Myocyte (in vitro differentiated cells): ENCODE data around the gene EGFR. TPM values are rescaled to one million over a fixed set of nuclear protein-coding genes. Genes with fewer than 3 reads are reported as not detected.

Experiments used
- DNase-seq: peaks from one replicate; pipeline ENCODE4 v3.0.0-alpha.2; 2012; ENCODE audit warnings: low read depth
- total RNA-seq: library from RNA; depleted of rRNA; stranded (reverse); fragments of >200 nt; gene quantifications from 2 replicates; pipeline ENCODE4 v1.2.3, GENCODE V29; 2014

EGFR gene
- total RNA-seq, 1 donor from 2014 or later, result 22.5 TPM

GRCh38 chr7:55060636-55061022, 41.8 kb downstream of the EGFR start:
- no peak for DNase-seq

GRCh38 chr7:55061726-55062499, 43.1 kb downstream of the EGFR start:
- DNase-seq, result no peak

GRCh38 chr7:55063061-55063460, 44.2 kb downstream of the EGFR start:
- no peak for DNase-seq

GRCh38 chr7:55063633-55064032, 44.8 kb downstream of the EGFR start:
- peak; percentile 79 for DNase-seq

GRCh38 chr7:55065079-55065478, 46.3 kb downstream of the EGFR start:
- DNase-seq, result peak; percentile 92

- peak; percentile 90 for DNase-seq
These were observed 46.9 kb downstream of the EGFR start for GRCh38 chr7:55065511-55066229.

GRCh38 chr7:55066524-55066923, 47.7 kb downstream of the EGFR start:
- DNase-seq, result peak; percentile 70

- DNase-seq, result no peak
These were observed 48.1 kb downstream of the EGFR start for GRCh38 chr7:55066938-55067337.

GRCh38 chr7:55067748-55068147, 48.9 kb downstream of the EGFR start:
- no peak for DNase-seq

GRCh38 chr7:55069271-55069792, 50.5 kb downstream of the EGFR start:
- peak; percentile 48 for DNase-seq

- no peak for DNase-seq
These were observed 51.5 kb downstream of the EGFR start for GRCh38 chr7:55070271-55070743.

- no peak for DNase-seq
These were observed 52.0 kb downstream of the EGFR start for GRCh38 chr7:55070854-55071253.

GRCh38 chr7:55071411-55072175, 52.8 kb downstream of the EGFR start:
- peak; percentile 68 for DNase-seq

GRCh38 chr7:55072251-55072650, 53.4 kb downstream of the EGFR start:
- DNase-seq, result peak; percentile 99

- DNase-seq, result no peak
These were observed 54.3 kb downstream of the EGFR start for GRCh38 chr7:55073051-55073511.

GRCh38 chr7:55073976-55074528, 55.2 kb downstream of the EGFR start:
- DNase-seq, result peak; percentile 90

GRCh38 chr7:55075464-55076021, 56.7 kb downstream of the EGFR start:
- DNase-seq, result peak; percentile 77

GRCh38 chr7:55077561-55078410, 59.0 kb downstream of the EGFR start:
- no peak for DNase-seq

GRCh38 chr7:55078465-55079372, 59.9 kb downstream of the EGFR start:
- no peak for DNase-seq
